Activated naive CD8-positive, alpha-beta T cell treated with anti-CD3 and anti-CD28 coated beads, Interleukin-2, amount 50 U/mL, for 16 hours (primary cell): ENCODE measurements around the gene ATXN10.
"Not testable (repeated sequence)": the region's sequence is repeated elsewhere in the genome, so short reads cannot be mapped to it uniquely, and the experiment has no call there.

Experiments
- DNase-seq: peaks from one replicate; pipeline ENCODE4 v3.0.0-alpha.2; 2020; ENCODE audit warnings: low read depth, low spot score

The ATXN10 gene

DNA sequence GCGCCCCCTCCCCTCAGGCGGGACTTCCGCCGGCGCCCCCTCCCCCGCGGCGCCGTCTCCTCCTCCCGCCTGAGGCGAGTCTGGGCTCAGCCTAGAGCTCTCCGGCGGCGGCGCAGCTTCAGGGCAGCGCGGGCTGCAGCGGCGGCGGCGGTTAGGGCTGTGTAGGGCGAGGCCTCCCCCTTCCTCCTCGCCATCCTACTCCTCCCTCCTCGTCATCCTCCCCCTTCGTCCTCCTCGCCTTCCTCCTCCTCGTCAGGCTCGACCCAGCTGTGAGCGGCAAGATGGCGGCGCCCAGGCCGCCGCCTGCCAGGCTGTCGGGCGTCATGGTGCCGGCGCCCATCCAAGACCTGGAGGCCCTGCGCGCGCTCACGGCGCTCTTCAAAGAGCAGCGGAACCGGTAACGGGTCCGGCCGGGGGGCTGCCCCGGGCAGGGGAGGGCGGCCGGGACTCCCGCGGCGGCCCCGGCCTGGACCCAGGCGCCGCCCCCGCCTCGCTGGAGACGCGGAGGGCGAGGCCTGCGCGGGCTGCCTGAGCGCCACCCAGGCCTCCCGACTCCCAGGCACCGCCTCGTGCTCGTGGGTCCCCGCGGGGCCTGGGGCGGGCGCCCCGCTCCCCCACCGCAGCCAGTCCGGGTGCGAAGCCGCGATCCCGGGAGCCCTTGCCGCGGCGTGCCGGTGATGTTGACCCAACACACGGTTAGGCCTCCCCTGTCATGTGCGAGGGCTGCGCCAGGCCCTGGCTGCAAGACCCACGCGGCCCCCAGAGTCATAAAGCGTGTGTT is at the start of gene ATXN10:
Gene ATXN10, plus strand, starts transcription at position 52 of the 781 bp plus-strand sequence. Its CDS starts 230 bp downstream, at position 282.
- DNase-seq = peak; percentile 34

GRCh38 chr22:45621836-45622600 is 49.6 kb upstream of the ATXN10 start:
- DNase-seq = no peak

DNA sequence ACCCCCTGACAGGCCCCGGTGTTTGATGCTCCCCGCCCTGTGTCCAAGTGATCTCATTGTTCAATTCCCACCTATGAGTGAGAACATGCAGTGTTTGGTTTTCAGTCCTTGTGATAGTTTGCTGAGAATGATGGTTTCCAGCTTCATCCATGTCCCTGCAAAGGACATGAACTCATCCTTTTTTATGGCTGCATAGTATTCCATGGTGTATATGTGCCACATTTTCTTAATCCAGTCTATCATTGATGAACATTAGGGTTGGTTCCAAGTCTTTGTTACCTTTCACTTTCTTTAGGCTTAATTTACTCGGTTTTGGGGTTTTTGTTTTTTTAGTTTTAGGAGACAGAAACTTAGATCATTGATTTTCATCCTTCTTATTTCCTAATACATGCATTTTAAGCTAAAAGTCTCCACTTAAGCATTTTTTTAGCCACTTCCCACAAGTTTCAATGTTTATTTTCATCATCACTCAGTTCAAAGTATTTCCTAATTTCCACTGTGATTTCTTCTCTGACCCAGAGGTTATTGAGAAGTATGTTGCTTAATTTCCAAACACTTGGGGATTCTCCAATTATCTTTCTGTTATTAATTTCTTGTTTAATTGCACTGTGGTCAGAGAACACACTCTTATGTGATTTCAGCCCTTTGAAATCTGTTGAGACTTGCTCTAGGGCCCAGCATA is 48.0 kb upstream of the ATXN10 start:
- DNase-seq = not testable (repeated sequence)

GRCh38 chr22:45626198-45626651 is 45.4 kb upstream of the ATXN10 start:
- no peak for DNase-seq

GRCh38 chr22:45627489-45628233 is 44.0 kb upstream of the ATXN10 start:
- no peak for DNase-seq

DNA sequence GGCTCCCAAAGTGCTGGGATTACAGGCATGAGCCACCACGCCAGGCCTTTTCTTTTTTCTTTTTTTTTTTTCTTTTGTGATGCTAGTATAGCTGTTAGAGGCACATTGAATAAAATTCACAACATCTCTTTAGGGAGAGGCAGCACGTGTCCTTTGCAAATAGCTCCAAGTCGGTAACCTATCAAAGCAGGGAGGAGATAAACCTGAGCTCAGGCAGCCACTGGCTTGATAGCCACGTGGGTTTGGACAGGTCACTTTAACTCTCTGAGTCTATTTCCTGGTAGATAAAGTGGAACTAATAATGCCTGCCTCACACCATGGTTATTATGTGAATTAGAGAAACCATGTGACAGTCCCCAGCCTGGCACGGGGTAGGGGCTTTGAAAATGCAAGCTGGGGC is 43.1 kb upstream of the ATXN10 start:
- DNase-seq = no peak

DNA sequence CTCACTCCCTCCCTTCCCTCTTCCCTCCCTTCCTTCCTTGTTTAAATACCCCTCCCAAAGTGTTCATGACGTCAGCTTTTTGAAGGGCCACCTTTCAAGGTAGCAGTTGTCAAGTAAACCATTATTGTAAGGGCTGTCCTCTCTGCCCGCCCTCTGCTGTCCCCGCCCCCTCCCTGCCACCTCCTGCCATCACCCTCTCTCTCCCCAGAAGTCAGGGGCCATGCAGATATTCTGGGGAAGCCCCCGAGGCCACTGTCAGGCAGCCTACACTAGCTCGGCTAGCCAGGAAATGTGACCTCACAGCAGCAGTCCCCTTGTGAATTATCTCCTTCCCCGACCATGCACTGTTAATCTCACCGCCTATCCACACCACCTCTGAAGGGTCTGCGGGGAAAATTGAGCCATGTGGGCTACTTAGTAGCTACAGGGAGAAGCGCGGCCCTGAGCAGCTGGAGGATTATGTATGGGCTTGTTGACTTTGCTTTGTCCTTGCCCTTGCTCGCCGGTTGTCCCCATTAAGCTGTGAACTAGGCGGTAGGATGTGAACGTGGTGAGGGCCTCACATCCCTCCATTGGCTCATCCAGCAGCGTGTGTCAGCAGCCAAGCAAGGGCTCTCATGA is 42.1 kb upstream of the ATXN10 start:
- no peak for DNase-seq

GRCh38 chr22:45630436-45630835 is 41.2 kb upstream of the ATXN10 start:
- no peak for DNase-seq

DNA sequence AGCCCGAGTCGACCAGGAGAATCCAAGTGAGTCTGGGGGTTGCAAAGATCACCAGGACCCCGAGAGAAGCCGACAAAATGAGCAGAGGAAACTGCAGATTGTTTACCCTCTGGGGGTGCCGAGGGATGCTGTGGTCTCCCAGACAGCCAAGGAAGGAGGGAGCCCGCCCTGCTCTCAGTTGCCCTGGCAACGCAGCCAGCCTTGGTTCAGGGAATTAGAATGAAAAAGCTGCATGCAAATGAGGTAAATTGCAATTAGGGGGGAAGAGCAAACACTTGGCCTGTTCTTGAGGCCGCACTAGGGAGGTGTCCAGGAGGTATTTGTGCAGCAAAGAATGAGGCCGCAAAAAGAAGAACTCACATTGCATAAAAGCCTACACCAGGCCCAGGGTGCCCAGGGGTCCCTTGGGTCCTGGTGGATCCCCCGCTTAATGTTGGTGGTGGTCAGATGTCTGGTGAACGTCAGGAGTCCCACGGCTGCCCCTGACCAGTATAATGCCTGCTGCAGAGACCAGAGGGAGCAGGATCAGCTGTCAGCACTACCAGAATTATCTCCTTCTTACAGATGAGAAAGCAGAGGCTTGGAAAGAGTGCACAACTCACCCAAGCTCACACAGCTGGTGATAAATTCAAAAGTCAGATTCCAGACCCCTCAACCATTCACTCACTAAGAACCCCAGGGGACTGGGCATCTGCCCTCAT is 40.3 kb upstream of the ATXN10 start:
- no peak for DNase-seq

GRCh38 chr22:45631841-45632238 is 39.8 kb upstream of the ATXN10 start:
- no peak for DNase-seq

DNA sequence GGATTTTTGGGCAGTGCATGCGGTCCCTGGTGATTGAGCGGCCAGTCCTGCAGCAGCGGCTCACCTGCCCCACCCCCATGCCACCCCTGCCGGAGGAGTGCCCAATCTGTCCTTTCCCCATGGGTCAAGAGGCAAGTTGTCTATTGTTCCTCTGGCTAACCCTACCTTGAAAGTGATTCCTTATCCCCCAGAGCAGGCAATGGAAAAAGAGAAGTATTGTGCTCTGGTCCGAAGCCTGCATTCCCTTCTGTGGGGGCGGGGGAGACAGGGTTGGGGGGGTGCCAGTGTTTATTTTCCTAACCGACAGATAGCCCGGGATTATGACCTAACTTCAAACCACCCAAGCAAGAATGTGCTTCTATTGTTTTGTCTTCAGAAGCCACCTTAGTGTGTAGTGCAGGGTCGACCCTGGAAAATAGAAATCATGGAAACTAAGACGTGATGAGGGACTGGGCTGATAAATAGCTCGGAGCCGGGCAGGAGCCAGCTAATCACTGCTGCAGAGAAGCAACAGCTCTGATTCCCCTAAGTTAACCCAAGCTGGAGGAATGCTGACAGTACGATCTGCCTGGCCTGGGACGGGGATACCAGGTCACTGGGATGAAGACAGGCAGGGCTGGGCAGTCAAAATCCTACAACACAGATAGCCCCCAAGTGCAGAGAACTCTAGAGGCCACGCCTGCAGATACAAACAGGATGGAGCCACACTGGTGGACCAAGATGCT is 38.7 kb upstream of the ATXN10 start:
- no peak for DNase-seq

DNA sequence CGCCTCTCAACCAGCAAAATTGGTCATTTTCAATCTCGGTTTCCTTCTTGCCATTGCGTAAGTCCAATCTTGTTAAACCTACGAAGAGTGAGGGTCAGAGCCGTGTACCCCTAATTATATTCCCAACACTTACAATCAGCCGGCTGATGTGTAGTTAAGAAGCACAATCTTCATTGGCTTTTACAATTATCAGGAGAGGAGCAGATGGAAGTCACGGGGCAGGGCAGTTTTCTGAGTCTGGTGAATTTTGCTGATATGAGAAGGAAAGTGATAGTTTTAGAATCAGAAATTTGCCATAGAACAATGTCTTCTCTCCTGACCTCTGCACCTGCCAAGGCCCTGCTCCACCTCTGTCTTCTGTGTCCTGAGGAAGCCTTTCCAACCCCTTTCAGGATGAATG is 35.0 kb upstream of the ATXN10 start:
- no peak for DNase-seq

- no peak for DNase-seq
Observed at GRCh38 chr22:45638197-45638596, 33.4 kb upstream of the ATXN10 start.

DNA sequence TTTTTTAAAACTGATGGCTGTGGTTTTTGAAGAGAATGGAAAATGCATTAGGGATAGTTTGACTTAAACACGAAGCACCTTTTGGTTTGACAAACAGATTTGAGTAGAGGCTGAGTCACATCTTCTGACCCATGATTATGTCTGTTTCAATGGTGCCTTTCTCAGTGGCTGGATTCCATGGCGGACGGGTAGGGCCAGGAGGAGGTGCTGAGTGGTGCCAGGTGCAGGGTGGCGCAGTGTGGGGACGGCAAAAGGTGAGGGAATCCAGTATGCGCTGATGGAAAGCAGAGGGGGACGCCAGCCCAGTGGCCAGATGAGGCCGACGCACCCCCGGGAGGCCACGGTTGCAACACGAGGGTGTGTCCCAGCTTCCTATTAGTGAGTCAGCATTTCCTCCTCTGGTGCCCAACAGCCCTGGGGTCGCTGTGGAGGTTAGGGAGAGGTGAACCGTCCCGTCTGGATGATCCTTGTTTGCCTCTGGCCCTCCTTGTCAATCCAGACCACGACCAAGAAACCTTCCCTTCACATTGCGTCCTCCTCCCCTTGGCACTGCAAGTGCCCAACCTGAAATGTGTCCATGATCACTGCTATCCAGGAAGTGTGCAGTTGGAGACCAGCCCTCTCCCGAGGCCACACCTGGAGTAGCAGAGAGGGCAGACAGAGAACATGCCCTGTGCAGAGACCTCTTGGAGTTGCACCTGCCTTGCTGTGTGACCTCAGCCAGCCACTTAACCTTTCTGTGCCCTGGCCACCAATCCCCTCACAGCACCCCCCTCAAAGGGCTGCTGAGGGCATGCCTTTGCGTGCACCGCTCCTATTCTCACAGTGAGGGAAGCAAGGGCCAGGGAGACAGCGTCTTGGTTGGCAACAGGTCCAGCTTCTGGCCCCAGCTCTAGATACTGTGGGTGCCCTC is 32.5 kb upstream of the ATXN10 start:
- DNase-seq = no peak

GRCh38 chr22:45639747-45640102 is 31.9 kb upstream of the ATXN10 start:
- DNase-seq = no peak

DNA sequence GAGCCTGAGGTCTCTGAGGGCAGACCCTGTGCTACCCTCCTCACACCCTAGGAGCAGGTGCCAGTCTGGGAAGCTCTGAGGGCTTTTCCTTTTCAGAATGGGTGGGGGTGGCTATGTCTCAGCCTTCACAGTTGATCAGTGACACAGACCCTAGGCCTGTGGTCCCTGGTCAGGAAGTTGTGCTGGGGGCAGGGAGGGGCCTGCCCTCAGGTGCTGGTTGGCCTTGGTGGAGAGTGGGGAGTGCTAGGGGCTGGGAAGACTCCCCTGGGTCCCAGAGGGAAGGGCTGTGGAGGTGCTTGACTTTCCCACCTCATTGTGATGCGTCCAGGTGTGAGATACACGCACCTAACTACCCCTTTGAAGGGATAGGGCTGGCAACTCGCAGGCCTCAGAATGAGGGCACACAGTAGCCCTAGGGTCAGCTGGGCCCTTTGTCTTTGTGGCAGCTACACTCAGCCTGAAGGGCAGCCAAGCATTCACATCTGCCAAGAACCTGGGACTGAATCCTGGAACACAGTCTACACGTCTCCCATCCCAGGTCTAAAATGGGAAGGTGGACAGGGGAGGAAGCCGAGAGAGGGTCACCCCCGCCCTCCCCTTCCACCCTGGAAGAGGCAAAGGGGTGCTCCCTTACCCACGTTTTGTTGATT is 31.2 kb upstream of the ATXN10 start:
- no peak for DNase-seq

DNA sequence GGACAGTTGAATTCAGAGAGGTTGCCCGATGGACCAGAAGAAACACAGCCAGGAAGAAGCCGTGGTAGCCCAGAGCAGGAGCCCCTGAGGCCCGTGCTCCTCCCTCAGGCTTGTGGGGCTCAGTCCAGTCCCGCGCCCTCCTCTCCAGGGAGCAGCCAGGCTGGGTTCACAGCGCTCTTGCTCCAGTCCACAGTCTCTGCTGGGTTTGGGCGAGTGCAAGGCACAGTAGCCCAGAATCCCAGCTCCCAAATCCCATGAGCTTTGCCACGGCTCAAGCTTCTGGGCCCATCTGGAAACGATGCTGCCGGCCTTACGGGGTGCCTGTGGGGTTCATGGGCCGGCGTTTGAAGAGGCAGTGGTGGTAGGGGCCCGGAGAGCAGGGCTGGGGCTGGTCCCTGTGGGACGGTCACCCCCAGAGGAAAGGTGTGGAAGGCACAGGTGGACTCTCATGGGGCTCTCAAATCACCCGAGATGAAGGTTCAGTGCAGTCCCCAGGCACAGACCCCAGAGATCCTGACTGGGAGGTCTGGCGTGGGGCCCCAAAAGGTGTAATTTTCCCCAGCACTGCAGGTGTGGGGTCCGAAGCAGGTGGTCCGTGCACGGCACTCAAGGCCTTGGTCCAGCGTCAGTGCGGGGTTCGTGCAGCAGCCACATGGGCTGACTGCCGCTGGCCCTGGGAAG is 30.6 kb upstream of the ATXN10 start:
- DNase-seq = no peak

DNA sequence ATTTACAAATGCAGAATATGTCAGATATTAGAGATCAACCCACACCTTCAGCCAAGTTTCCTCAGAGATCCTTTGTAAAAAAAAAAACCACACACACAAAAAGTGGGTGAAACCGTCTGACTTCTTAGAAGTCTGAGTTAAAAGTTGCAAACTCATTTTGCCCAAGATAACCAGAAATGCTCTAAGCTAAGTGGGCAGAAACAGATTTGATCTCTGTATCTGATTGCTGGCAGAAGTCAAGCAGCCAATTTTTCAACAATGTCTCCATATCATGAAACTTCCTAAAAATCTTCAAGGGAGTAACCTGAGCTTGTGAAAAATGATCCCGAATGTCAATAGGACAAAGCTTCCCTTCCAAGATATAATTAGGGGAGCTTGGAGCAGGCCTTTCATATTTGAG is 28.6 kb upstream of the ATXN10 start:
- DNase-seq = no peak
